Body of pancreas (tissue), 4 donors: ENCODE measurements around the gene ARHGAP24.
"Not testable (repeated sequence)": the region's sequence is repeated elsewhere in the genome, so short reads cannot be mapped to it uniquely, and the experiment has no call there.

ENCODE experiments used
- POLR2A ChIP-seq, 3 donors: fragments of 450-650 bp; IDR thresholded peaks; one replicate each; pipeline ENCODE4 v1.6.1; 2016; ENCODE audit warnings: antibody characterized with exemption in 3 of 3, mild to moderate bottlenecking in 2 of 3
- TF ChIP-seq, protein P1 (sequence below), 7 experiments: fragments of 450-650 bp in 4 of 7; fragments of 200-600 bp in 3 of 7; sonication (generic) in 3 of 7; IDR thresholded peaks; one replicate each; pipeline ENCODE4 v1.5.1; 2016 to 2019; ENCODE audit warnings: antibody characterized with exemption in 7 of 7

DNA sequence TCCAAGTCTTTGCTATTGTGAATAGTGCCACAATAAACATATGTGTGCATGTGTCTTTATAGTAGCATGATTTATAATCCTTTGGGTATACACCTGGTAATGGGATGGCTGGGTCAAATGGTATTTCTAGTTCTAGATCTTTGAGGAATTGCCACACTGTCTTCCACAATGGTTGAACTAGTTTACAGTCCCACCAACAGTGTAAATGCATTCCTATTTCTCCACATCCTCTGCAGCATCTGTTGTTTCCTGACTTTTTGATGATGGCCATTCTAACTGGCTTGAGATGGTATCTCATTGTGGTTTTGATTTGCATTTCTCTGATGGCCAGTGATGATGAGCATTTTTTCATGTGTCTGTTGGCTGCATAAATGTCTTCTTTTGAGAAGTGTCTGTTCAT, 26.2 kb downstream of the ARHGAP24 start:
- not testable (repeated sequence) for TF ChIP-seq POLR2A (IDR thresholded peaks at IDR 0.05)
- TF ChIP-seq, protein P1, sequence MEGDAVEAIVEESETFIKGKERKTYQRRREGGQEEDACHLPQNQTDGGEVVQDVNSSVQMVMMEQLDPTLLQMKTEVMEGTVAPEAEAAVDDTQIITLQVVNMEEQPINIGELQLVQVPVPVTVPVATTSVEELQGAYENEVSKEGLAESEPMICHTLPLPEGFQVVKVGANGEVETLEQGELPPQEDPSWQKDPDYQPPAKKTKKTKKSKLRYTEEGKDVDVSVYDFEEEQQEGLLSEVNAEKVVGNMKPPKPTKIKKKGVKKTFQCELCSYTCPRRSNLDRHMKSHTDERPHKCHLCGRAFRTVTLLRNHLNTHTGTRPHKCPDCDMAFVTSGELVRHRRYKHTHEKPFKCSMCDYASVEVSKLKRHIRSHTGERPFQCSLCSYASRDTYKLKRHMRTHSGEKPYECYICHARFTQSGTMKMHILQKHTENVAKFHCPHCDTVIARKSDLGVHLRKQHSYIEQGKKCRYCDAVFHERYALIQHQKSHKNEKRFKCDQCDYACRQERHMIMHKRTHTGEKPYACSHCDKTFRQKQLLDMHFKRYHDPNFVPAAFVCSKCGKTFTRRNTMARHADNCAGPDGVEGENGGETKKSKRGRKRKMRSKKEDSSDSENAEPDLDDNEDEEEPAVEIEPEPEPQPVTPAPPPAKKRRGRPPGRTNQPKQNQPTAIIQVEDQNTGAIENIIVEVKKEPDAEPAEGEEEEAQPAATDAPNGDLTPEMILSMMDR (IDR thresholded peaks at IDR 0.05) = not testable (repeated sequence)
